Heart left ventricle (tissue), 16 donors: Measurements from ENCODE around the gene ABTB2. TPM values are rescaled to one million over a fixed set of nuclear protein-coding genes. Genes with fewer than 3 reads are reported as not detected.

ENCODE experiments used
- ATAC-seq, 4 donors: fragments of 200-7000 bp; cut with Tn5 transposase; one replicate each; pipeline ENCODE4 v1.9.1; 2020 to 2022; ENCODE audit warnings: moderate library complexity in 4 of 4, mild to moderate bottlenecking in 3 of 4, moderate number of reproducible peaks in 1 of 4
- DNase-seq, 5 donors: peaks; one replicate each; pipeline ENCODE4 v3.0.0-alpha.2; 2020
- H3K27ac ChIP-seq, 12 donors: fragments of 200-600 bp; sonication (generic) in 4 of 12; one replicate each; pipeline versions ENCODE4 v1.5.0 to v1.8.0; 2016 to 2022; ENCODE audit warnings: mild to moderate bottlenecking in 2 of 12
- H3K27me3 ChIP-seq, 9 donors: fragments of 200-600 bp; sonication (generic) in 2 of 9; one replicate each; pipeline versions ENCODE4 v1.5.1 to v1.8.0; 2016 to 2022; ENCODE audit warnings: mild to moderate bottlenecking in 3 of 9
- H3K36me3 ChIP-seq, 9 donors: fragments of 200-600 bp; sonication (generic) in 2 of 9; one replicate each; pipeline versions ENCODE4 v1.5.0 to v1.8.0; 2018 to 2022; ENCODE audit warnings: mild to moderate bottlenecking in 2 of 9
- H3K4me1 ChIP-seq, 12 donors: fragments of 200-600 bp; sonication (generic) in 4 of 12; one replicate each; pipeline versions ENCODE4 v1.5.0 to v1.8.0; 2016 to 2022; ENCODE audit warnings: mild to moderate bottlenecking in 3 of 12
- H3K4me3 ChIP-seq, 12 donors: fragments of 200-600 bp; sonication (generic) in 4 of 12; one replicate each; pipeline versions ENCODE4 v1.5.0 to v1.8.0; 2017 to 2022; ENCODE audit warnings: mild to moderate bottlenecking in 9 of 12, moderate library complexity in 4 of 12
- H3K9me3 ChIP-seq, 12 donors: fragments of 200-600 bp; sonication (generic) in 4 of 12; one replicate each; pipeline versions ENCODE4 v1.5.0 to v1.8.0; 2016 to 2022; ENCODE audit warnings: mild to moderate bottlenecking in 1 of 12
- POLR2A ChIP-seq, 2 donors: fragments of 450-650 bp; IDR thresholded peaks; one replicate each; pipeline ENCODE4 v1.6.1; 2017; ENCODE audit warnings: antibody characterized with exemption in 2 of 2, mild to moderate bottlenecking in 2 of 2, moderate library complexity in 2 of 2
- WGBS, 4 donors: extraction: QIAGEN DNeasy Blood & Tissue Kit in 2 of 4; methylation state at CpG; one replicate each; pipeline versions ENCODE4 v1.1.5 to v1.1.7; 2013 to 2018; 5-methylcytosine and 5-hydroxymethylcytosine counted together
- intact Hi-C, 10 donors: fragments of 100-400 bp; cut with DNase I; formaldehyde crosslinking; loops; one replicate each; pipeline versions ENCODE4 v1.11.1 to v1.14.2; 2022
- polyA plus RNA-seq, 2 donors: library from polyadenylated mRNA; stranded (reverse); fragments of 200-250 nt; gene quantifications; one replicate each; pipeline ENCODE4 v1.2.3, GENCODE V29; 2013
- total RNA-seq, 9 donors: library from RNA; depleted of rRNA in 2 of 9; stranded (reverse); fragments of >200 nt in 2 of 9; fragmentation: NEBNext Ultra II Directional in 3 of 9; extraction: Animal tissue kit (Norgen Biotek cat#: 25700) in 3 of 9; gene quantifications; one replicate each; pipeline versions ENCODE4 v1.1.0 to v1.2.4, GENCODE V29; 2016 to 2023
- TF ChIP-seq, protein P1 (sequence below), 12 donors: fragments of 200-600 bp; sonication (generic) in 4 of 12; IDR thresholded peaks; one replicate each; pipeline versions ENCODE4 v1.5.0 to v1.8.0; 2018 to 2022; ENCODE audit warnings: antibody characterized with exemption in 12 of 12, mild to moderate bottlenecking in 5 of 12
- donor health status: ischemic (EF 13 %, LVEDD 7.1; RV severe dilation, severe dysfunction).
- donor health status: healthy with polysubstance abuse.
- donor health status: DM: no; HTN: yes; CAD: no.
- donor health status: DM: no; HTN: no; CAD: no.
- donor health status: ischemic (EF 25% LVEDD 6.9; RV normal size, moderate dysfunction).
- donor health status: ischemic (EF 25% LVEDD 5.7; RV mildly dilated, moderate dysfunction).
- donor health status: healthy.
- donor health status: DM: yes; HTN: yes; CAD: no.
- donor health status: ischemic (EF 35%, LVEDD 5.7; RV mildly dilated, moderate dysfunction).
- donor health status: nonischemic (EF 11% LVEDD 7.7; RV severe dilation, severe dysfunction).
- donor health status: DM: yes; HTN: yes; CAD: no.
- donor health status: PGD.
- donor health status: ischemic (EF 29% LVEDD 5.4; RV normal size, mild dysfunction).
- donor health status: nonischemic (EF 23%, LVEDD 6.1; RV moderate dilation, normal function).

The ABTB2 gene
- total and polyA plus RNA-seq, 11 donors, result 3.3 to 27.1 (median 12.5) TPM

DNA sequence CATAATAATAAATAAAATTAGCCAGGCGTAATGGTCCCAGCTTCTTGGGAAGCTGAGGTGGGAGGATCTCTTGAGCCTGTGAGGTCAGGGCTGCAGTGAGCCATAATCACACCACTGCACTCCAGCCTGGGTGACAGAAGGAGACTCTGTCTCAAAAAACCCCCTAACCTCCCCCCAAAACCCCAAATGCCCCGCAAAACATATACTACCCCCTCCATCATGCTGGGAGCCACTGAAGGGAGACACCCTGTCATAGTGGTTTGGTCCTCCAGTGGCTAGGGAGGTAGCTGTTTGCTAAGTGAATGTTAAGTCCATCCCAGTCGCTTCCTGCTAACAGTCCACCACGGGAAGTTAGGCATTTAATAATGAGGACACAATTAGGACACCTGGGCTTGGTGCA, 125.0 kb downstream of the ABTB2 start:
- H3K9me3 ChIP-seq, result no peaks in the 10 kb centered on the region
- 77 to 87% (median 83%) methylated on average over 4 of the region's 4 CpGs for WGBS, 4 donors
- H3K36me3 ChIP-seq, result no peaks in the 10 kb centered on the region
- ATAC-seq (no peak), DNase-seq (no peak)
- no peaks in the 10 kb centered on the region for H3K27me3 ChIP-seq
- TF ChIP-seq, protein P1, sequence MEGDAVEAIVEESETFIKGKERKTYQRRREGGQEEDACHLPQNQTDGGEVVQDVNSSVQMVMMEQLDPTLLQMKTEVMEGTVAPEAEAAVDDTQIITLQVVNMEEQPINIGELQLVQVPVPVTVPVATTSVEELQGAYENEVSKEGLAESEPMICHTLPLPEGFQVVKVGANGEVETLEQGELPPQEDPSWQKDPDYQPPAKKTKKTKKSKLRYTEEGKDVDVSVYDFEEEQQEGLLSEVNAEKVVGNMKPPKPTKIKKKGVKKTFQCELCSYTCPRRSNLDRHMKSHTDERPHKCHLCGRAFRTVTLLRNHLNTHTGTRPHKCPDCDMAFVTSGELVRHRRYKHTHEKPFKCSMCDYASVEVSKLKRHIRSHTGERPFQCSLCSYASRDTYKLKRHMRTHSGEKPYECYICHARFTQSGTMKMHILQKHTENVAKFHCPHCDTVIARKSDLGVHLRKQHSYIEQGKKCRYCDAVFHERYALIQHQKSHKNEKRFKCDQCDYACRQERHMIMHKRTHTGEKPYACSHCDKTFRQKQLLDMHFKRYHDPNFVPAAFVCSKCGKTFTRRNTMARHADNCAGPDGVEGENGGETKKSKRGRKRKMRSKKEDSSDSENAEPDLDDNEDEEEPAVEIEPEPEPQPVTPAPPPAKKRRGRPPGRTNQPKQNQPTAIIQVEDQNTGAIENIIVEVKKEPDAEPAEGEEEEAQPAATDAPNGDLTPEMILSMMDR (IDR thresholded peaks at IDR 0.05), result no peak
- no peak for TF ChIP-seq POLR2A (IDR thresholded peaks at IDR 0.05)
- intact Hi-C loops, result no loop called here
- no peak overlapping the region for H3K27ac ChIP-seq
- no peak overlapping the region for H3K4me3 ChIP-seq
- peaks cover 0 to 8% (median 0%) of the 10 kb centered on the region in 12 donors for H3K4me1 ChIP-seq

DNA sequence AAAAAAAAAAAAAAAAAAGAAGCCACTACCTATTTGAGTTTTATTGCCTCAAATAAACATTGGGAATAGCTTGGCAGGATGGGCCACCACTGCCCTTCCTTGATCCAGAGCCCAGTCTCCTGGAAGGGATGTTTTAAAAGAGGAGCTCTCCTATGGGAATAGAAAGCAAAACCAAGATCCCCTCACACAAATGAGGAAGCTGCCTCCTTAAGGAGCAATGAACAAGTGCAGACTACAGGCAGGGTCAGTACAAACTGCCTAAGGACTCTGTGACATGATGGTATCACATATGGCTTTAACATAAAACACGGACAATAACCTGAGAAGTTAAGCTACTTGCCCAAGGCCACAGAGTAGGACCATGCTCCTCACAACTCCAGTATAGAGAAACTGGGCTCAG, 131.6 kb downstream of the ABTB2 start:
- Histone ChIP-seq H3K4me3 (no peak overlapping the region), H3K4me1 (peaks cover 0 to 18% (median 4%) of the 10 kb centered on the region in 12 donors), H3K9me3 (no peaks in the 10 kb centered on the region), H3K27me3 (no peaks in the 10 kb centered on the region), H3K27ac (no peak overlapping the region), H3K36me3 (no peaks in the 10 kb centered on the region)
- DNase-seq (no peak), ATAC-seq (no peak)
- intact Hi-C loops, result no loop called here
- TF ChIP-seq, protein P1 (IDR thresholded peaks at IDR 0.05), result no peak
- WGBS, 4 donors, result 62 to 87% (median 80%) methylated on average over 1 of the region's 1 CpG

DNA sequence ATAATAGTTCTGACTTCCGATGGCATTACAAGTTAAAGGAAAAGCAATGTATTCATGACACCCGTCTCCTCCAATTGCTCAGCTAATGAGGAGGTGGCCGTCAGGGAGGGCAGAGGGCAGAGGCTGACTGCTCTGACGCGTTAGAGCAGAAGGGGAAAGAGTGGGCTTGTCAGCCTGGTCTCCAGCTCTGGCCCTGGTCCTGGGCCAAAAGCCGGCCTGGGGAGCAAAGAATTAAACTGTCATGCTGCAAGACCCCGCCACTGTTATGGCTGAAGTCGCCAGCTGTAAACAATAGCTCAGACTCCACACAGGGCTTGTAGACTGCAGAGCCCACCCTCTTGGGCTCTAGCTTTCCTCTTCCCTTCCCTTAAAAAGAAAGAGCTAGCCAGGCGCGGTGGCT, 132.7 kb downstream of the ABTB2 start:
- Histone ChIP-seq H3K27me3 (no peaks in the 10 kb centered on the region), H3K36me3 (no peaks in the 10 kb centered on the region), H3K9me3 (no peaks in the 10 kb centered on the region), H3K4me3 (no peak overlapping the region), H3K4me1 (peaks cover 0 to 18% (median 4%) of the 10 kb centered on the region in 12 donors), H3K27ac (no peak overlapping the region)
- no peak for ATAC-seq
- DNase-seq, result no peak
- intact Hi-C loops, result no loop called here
- no peak for TF ChIP-seq POLR2A (IDR thresholded peaks at IDR 0.05)
- TF ChIP-seq, protein P1 (IDR thresholded peaks at IDR 0.05), result no peak
- WGBS, 4 donors, result 71 to 84% (median 75%) methylated on average over 8 to 10 of the region's 10 CpGs

DNA sequence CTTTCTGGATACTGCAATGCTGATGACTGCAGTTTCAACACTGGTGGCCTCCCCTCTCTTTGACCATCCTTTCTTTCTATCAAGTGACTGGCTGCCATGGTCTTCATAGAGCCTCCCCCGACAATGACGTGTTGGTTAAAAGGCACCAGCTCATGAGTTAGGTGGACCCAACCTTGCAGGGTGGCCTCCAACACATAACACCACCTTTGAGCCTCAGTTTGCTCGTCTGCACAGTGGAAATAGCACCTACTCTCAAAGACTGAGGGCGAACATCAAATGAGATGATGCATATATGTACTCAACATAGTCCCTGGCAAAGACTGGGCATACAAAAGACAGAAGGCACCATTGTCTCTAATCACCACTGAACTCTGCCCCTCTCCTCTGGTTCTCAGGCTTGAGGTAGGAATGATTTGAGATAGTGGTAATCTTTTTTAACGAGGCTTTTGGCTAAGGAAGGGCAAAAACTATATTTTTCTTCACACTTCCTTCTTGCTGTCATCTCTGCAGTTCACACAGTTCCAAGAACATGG, 133.3 kb downstream of the ABTB2 start:
- Histone ChIP-seq H3K4me1 (peaks cover 0 to 24% (median 5%) of the 10 kb centered on the region in 12 donors), H3K27me3 (no peaks in the 10 kb centered on the region), H3K4me3 (no peak overlapping the region), H3K9me3 (no peaks in the 10 kb centered on the region), H3K36me3 (no peaks in the 10 kb centered on the region), H3K27ac (no peak overlapping the region)
- TF ChIP-seq POLR2A (IDR thresholded peaks at IDR 0.05), result no peak
- TF ChIP-seq, protein P1 (IDR thresholded peaks at IDR 0.05), result no peak
- DNase-seq (no peak), ATAC-seq (no peak)
- WGBS, 4 donors, result 78 to 85% (median 82%) methylated on average over 5 of the region's 5 CpGs
- intact Hi-C loops, result no loop called here
